Dendritic cell treated with granulocyte-macrophage colony-stimulating factor and Interleukin-4, amounts not matched to agents 40 ng/mL and 50 ng/mL, for 4 days (primary cell): ENCODE measurements around the gene GOLGA1.
"Not testable (repeated sequence)": the region's sequence is repeated elsewhere in the genome, so short reads cannot be mapped to it uniquely, and the experiment has no call there.

ENCODE experiments used
- H3K27ac Mint-ChIP-seq: one replicate; pipeline ENCODE4 v1.8.0; 2022; ENCODE audit warnings: mild to moderate bottlenecking, mixed read lengths
- H3K27me3 Mint-ChIP-seq: one replicate; pipeline ENCODE4 v1.8.0; 2022; ENCODE audit warnings: mild to moderate bottlenecking, mixed read lengths
- H3K36me3 Mint-ChIP-seq: one replicate; pipeline ENCODE4 v1.8.0; 2022; ENCODE audit warnings: low read depth, mixed read lengths
- H3K4me1 Mint-ChIP-seq: one replicate; pipeline ENCODE4 v1.8.0; 2022; ENCODE audit warnings: low read depth, mixed read lengths
- H3K4me3 Mint-ChIP-seq: one replicate; pipeline ENCODE4 v1.8.0; 2022; ENCODE audit warnings: mild to moderate bottlenecking, moderate library complexity, mixed read lengths
- H3K9me3 Mint-ChIP-seq: one replicate; pipeline ENCODE4 v1.8.0; 2022; ENCODE audit warnings: mixed read lengths
- intact Hi-C: fragments of 100-400 bp; cut with micrococcal nuclease; formaldehyde crosslinking; loops from one replicate; pipeline ENCODE4 v1.15.0; 2022

GOLGA1 gene

DNA sequence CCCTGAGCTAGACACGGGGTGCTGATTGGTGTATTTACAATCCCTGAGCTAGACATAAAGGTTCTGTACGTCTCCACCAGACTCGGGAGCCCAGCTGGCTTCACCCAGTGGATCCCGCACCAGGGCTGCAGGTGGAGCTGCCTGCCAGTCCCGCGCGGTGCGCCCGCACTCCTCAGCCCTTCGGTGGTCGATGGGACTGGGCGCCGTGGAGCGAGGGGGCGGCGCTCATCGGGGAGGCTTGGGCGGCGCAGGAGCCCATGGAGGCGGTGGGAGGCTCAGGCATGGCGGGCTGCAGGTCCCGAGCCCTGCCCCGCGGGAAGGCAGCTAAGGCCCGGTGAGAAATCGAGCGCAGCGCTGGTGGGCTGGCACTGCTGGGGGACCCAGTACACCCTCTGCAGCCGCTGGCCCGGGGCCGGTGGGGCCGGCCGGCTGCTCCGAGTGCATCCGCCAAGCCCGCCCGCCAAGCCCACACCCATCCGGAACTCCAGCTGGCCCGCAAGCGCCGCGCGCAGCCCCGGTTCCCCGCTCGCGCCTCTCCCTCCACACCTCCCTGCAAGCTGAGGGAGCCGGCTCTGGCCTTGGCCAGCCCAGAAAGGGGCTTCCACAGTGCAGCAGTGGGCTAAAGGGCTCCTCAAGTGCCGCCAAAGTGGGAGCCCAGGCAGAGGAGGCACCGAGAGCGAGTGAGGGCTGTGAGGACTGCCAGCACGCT is 102.2 kb downstream of the GOLGA1 start:
- H3K9me3 Mint-ChIP-seq, H3K36me3 Mint-ChIP-seq, H3K4me1 Mint-ChIP-seq, intact Hi-C loops, H3K27ac Mint-ChIP-seq: not testable (repeated sequence)
- Mint-ChIP-seq H3K4me3 (peak overlapping the region; percentile 52), H3K27me3 (peaks cover 37% of the 10 kb centered on the region)

DNA sequence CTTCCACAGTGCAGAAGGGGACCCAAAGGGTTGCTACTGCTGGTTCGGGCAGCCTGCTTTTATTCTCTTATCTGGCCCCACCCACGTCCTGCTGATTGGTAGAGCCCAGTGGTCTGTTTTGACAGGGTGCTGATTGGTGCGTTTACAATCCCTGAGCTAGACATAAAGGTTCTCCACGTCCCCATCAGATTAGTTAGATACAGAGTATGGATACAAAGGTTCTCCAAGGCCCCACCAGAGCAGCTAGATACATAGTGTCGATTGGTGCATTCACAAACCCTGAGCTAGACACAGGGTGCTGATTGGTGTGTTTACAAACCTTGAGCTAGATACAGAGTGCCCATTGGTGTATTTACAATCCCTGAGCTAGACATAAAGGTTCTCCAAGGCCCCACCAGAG is 102.8 kb downstream of the GOLGA1 start:
- intact Hi-C loops, H3K4me3 Mint-ChIP-seq, H3K36me3 Mint-ChIP-seq, H3K4me1 Mint-ChIP-seq, H3K27ac Mint-ChIP-seq, H3K9me3 Mint-ChIP-seq: not testable (repeated sequence)
- H3K27me3 Mint-ChIP-seq, result peaks cover 37% of the 10 kb centered on the region

DNA sequence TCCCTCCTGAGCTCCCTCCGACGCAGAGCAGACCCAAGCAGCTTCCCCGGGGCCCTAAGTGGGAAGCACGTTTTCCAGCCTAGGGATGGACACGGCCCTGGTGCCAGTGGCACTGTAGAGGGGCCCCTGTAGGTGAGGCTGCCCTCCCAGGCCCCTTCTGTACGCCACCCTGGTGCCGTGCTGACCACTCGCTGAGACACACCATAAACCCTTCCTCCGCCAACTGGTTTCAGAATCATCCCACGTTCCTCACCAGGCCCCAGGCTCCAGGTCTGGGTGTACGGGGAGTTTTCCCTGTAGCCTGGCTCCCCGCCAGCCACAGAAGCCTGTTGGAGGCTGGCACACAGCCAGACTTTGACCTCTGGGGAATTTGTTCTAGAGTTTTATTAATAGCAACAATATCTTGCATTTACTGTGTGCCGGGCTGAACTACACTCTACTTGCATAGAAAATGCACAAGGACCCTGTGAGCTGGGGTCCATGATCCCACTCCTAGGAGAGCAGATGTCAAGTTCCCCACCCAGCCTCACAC is 105.8 kb downstream of the GOLGA1 start:
- no peak overlapping the region for H3K4me3 Mint-ChIP-seq
- no peak overlapping the region for H3K27ac Mint-ChIP-seq
- H3K4me1 Mint-ChIP-seq, result peaks cover 11% of the 10 kb centered on the region
- intact Hi-C loops, result no loop called here
- H3K9me3 Mint-ChIP-seq, result no peaks in the 10 kb centered on the region
- no peaks in the 10 kb centered on the region for H3K36me3 Mint-ChIP-seq
- H3K27me3 Mint-ChIP-seq, result peaks cover 33% of the 10 kb centered on the region

DNA sequence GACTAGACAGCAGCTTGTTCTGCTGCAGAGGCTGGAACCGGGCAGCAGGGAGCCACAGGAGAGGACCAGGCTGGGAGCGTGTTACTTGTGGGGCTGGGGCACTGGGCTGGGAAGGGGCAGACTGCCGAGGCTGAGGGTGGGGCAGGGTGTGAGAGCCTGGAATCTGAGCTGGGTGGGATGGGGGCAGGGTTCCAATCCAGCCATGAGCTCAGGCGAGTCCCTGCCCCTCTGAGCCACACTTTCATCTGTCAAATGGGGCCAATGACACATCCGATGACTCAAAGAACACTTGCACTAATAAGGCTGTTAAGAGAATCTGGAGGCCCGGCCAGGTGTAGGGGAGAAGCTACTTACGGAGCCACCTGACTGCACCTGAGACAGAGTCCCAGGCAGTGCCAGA is 106.3 kb downstream of the GOLGA1 start:
- Mint-ChIP-seq H3K27me3 (peaks cover 31% of the 10 kb centered on the region), H3K4me3 (no peak overlapping the region), H3K36me3 (no peaks in the 10 kb centered on the region), H3K9me3 (no peaks in the 10 kb centered on the region), H3K27ac (no peak overlapping the region), H3K4me1 (peaks cover 10% of the 10 kb centered on the region)
- intact Hi-C loops, result no loop called here

DNA sequence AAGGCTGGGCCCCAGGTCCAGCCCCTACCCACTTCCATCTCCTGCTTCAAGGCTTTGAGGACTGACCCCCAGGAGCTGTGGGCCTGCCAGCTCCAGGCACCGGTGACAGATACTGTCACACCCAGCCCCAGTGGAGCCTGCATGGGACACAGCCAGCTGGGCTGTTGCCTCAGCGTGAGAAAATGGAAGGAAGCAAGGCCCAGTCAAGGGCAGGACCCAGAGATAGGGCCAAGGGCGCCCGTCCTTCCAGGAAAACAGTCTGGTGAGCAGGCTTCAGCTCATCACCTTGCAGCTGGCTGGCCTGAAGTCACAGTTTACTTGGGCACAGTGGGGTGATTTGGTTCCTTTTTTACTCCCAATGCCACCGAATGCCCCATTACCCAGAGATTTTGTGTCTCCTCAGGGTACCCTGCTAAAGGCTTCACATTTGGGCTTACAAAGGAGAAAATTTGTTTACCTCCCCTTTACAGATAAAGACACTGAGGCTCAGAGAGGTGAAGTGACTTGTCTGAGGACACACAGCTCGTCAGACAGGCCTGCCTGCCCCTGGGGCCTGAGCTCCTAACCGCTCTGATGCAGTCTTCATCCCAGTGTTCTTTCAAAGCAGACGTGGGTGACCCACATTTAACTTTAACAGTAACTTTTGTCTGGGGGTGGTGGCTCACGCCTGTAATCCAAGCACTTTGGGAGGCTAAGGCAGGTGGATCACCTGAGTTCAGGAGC is 109.1 kb downstream of the GOLGA1 start:
- H3K27me3 Mint-ChIP-seq, result peaks cover 10% of the 10 kb centered on the region
- no peaks in the 10 kb centered on the region for H3K36me3 Mint-ChIP-seq
- no peaks in the 10 kb centered on the region for H3K9me3 Mint-ChIP-seq
- H3K4me3 Mint-ChIP-seq, result no peak overlapping the region
- intact Hi-C loops, result no loop called here
- H3K4me1 Mint-ChIP-seq, result peaks cover 11% of the 10 kb centered on the region
- H3K27ac Mint-ChIP-seq, result no peak overlapping the region

DNA sequence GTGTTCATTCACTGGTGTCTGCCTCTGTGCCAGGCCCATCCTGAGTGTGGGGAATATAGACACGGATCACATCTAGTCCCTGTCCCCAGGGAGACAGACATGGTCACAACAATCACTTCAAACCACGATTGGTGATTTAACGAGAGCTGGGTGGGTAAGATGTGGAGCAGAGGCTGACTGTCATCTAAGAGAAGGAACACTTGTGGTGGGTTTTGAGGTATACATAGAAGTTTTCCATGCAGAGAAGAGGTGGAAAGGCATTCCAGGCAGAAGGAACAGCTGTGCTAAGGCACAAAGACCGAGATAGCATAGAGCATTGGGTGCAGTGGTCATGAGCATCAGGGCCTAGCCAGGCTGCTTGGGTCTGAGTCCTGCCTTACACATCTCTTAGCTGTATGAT is 110.3 kb downstream of the GOLGA1 start:
- peaks cover 7% of the 10 kb centered on the region for H3K27me3 Mint-ChIP-seq
- H3K36me3 Mint-ChIP-seq, result no peaks in the 10 kb centered on the region
- H3K27ac Mint-ChIP-seq, result no peak overlapping the region
- H3K9me3 Mint-ChIP-seq, result no peaks in the 10 kb centered on the region
- no peak overlapping the region for H3K4me3 Mint-ChIP-seq
- H3K4me1 Mint-ChIP-seq, result peaks cover 11% of the 10 kb centered on the region
- intact Hi-C loops, result no loop called here

DNA sequence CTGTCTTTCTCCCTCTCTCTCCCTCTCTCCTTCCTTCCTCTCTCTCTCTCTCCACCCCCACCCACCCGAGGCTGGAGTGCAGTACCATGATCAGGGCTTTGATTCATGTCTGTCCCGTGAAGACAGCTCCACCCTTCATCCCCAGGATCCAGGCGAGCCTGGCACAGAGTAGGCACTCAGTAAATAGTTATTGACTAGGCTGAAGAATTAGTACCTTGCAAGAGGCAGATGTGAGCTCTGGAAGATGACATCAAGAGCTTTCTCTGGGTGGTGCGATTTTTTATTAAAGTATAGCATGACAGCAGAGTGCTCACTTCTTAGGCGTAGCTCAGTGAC is 111.6 kb downstream of the GOLGA1 start:
- intact Hi-C loops, result no loop called here
- Mint-ChIP-seq H3K27ac (no peak overlapping the region), H3K36me3 (no peaks in the 10 kb centered on the region), H3K4me3 (no peak overlapping the region), H3K27me3 (peaks cover 4% of the 10 kb centered on the region), H3K9me3 (no peaks in the 10 kb centered on the region), H3K4me1 (peaks cover 11% of the 10 kb centered on the region)

DNA sequence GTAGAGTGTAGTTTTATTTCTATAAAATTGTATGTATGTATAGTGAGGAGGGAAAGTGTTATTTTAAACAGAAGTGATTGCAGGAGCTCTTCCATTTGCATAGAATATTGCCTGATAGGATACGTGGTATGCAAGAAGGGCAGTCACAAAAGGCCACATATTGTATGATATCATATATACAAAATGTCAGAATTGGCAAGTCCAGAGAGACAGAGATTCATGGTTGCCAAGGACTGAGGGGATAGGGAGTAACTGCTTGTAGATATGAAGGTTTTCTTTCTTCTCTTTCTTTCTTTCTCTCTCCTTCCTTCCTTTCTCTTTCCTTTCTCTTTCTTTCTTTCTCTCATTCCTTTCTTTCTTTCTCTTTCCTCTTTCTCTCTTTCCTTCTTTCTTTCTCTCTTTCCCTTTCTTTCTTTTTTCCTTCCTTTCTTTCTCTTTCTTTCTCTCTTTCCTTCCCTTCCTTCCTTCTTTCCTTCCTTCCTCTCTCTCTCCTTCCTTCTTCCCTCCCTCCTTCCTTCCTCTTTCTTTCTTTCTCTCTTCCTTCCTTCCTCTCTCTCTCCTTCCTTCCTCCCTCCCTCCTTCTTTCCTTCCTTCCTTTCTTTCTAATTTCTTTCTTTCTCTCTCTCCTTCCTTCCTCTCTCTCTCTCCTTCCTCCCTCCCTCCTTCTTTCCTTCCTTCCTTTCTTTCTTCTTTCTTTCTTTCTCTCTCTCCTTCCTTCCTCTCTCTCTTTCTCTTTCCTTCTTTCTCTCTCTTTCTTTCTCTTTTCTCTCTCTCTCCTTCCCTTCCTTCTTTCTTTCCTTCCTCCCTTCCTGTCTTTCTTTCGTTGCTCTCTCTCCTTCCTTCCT is 112.2 kb downstream of the GOLGA1 start:
- intact Hi-C loops, result no loop called here
- no peak overlapping the region for H3K4me3 Mint-ChIP-seq
- H3K27ac Mint-ChIP-seq, result no peak overlapping the region
- H3K9me3 Mint-ChIP-seq, result no peaks in the 10 kb centered on the region
- H3K27me3 Mint-ChIP-seq, result peaks cover 3% of the 10 kb centered on the region
- peaks cover 11% of the 10 kb centered on the region for H3K4me1 Mint-ChIP-seq
- no peaks in the 10 kb centered on the region for H3K36me3 Mint-ChIP-seq
